Pancreas (tissue), 10 donors: ENCODE data around the gene LSAMP. TPM values are rescaled to one million over a fixed set of nuclear protein-coding genes. Genes with fewer than 3 reads are reported as not detected.

Experiments
- ATAC-seq, 4 donors: fragments of 200-7000 bp; cut with Tn5 transposase; one replicate each; pipeline versions ENCODE4 v1.8.0 to v1.9.1; 2020; ENCODE audit warnings: mild to moderate bottlenecking in 4 of 4, moderate library complexity in 4 of 4
- DNase-seq, 6 donors: peaks; one replicate each; pipeline ENCODE4 v3.0.0-alpha.2; 2020
- FAIRE-seq: peaks from 2 replicates; lab custom pipeline; 2012; peaks lifted over from hg19 to GRCh38; lab: Jason Lieb, UNC
- H3K27ac ChIP-seq, 4 donors: fragments of 200-600 bp; sonication (generic); 1 replicate in 3 of 4; 2 replicates in 1 of 4; pipeline versions ENCODE4 v1.5.0 to v1.8.0; 2020
- H3K27me3 ChIP-seq, 4 donors: fragments of 200-600 bp; one replicate each; pipeline ENCODE4 v1.8.0; 2021
- H3K36me3 ChIP-seq, 3 donors: fragments of 200-600 bp; sonication (generic) in 1 of 3; one replicate each; pipeline versions ENCODE4 v1.5.0 to v1.8.0; 2020 to 2021
- H3K4me1 ChIP-seq, 3 donors: fragments of 200-600 bp; one replicate each; pipeline ENCODE4 v1.8.0; 2021
- H3K4me3 ChIP-seq, 4 donors: fragments of 200-600 bp; sonication (generic) in 2 of 4; one replicate each; pipeline versions ENCODE4 v1.5.0 to v1.8.0; 2020 to 2021
- H3K9me3 ChIP-seq, 4 donors: fragments of 200-600 bp; one replicate each; pipeline ENCODE4 v1.8.0; 2021
- CTCF ChIP-seq, 4 donors: fragments of 200-600 bp; sonication (generic) in 3 of 4; IDR thresholded peaks; one replicate each; pipeline versions ENCODE4 v1.5.0 to v1.8.0; 2021; ENCODE audit warnings: antibody characterized with exemption in 4 of 4
- WGBS, 2 donors: extraction: QIAGEN DNeasy Blood & Tissue Kit; methylation state at CpG; one replicate each; pipeline ENCODE4 v1.1.7; 2013; 5-methylcytosine and 5-hydroxymethylcytosine counted together
- intact Hi-C, 3 donors: fragments of 100-400 bp; cut with DNase I; formaldehyde crosslinking; loops; one replicate each; pipeline versions ENCODE4 v1.11.1 to v1.14.2; 2022
- polyA plus RNA-seq, 2 donors: library from polyadenylated mRNA; stranded (reverse); fragments of 200-250 nt; gene quantifications; one replicate each; pipeline ENCODE4 v1.2.3, GENCODE V29; 2013
- total RNA-seq, 6 donors: library from RNA; stranded (reverse); fragmentation: NEBNext Ultra II Directional in 4 of 6; extraction: Animal tissue kit (Norgen Biotek cat#: 25700) in 4 of 6; gene quantifications; one replicate each; pipeline versions ENCODE4 v1.2.1 to v1.2.4, GENCODE V29; 2021 to 2023
- donor health status: healthy with polysubstance abuse.
- donor health status: DM: no; HTN: no; CAD: no; lungs with moderate emphysema.
- donor health status: DM: no; HTN: no; CAD: no.
- donor health status: control.
- donor health status: control.
- donor health status: Bipolar disorder and iron deficiency.
- donor health status: DM: yes; HTN: yes; CAD: no.
- donor health status: DM: no; HTN: no; CAD: no.
- donor health status: DM: no; HTN: no; CAD: no.
- donor health status: DM: yes; HTN: yes; CAD: no.

The LSAMP gene
- total and polyA plus RNA-seq, 8 donors = 0.51 to 5.5 (median 1.5) TPM

- Histone ChIP-seq H3K36me3 (no peaks in the 10 kb centered on the region), H3K4me1 (peaks cover 5 to 15% (median 7%) of the 10 kb centered on the region in 3 donors), H3K9me3 (no peaks in the 10 kb centered on the region), H3K27me3 (no peaks in the 10 kb centered on the region), H3K4me3 (no peak overlapping the region), H3K27ac (no peak overlapping the region)
- no peak for ATAC-seq
- WGBS, 2 donors = 85 to 94% methylated on average over 1 of the region's 1 CpG
- no peak for DNase-seq
- intact Hi-C loops = no loop called here
- TF ChIP-seq CTCF (IDR thresholded peaks at IDR 0.05) = no peak
- FAIRE-seq = no peak
These were observed 569.8 kb downstream of the LSAMP start for GRCh38 chr3:115875460-115875859.

DNA sequence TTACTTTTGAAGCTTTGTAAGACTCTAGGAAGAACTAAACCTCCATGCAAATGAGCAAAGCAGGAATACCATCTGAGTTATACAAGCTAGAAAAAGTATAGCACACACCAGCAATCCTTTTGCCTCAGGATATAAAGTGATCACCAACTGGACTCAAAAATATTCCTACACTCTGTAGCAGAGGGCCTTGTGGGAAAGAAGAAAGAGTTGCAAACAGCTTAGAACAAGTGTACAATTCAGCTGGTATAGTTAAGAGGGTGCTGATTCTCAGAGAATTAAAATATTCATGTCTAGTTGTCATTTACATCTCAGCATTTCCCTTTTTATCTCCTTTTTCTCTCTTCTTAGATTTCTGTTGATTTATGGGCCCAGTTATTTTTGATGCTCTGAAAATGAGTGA lies 573.6 kb downstream of the LSAMP start:
- H3K27me3 ChIP-seq = peaks cover 0 to 4% (median 0%) of the 10 kb centered on the region in 4 donors
- FAIRE-seq = no peak
- ATAC-seq = no peak
- intact Hi-C loops = no loop called here
- H3K27ac ChIP-seq = no peak overlapping the region
- TF ChIP-seq CTCF (IDR thresholded peaks at IDR 0.05) = no peak
- H3K36me3 ChIP-seq = no peaks in the 10 kb centered on the region
- DNase-seq = no peak
- no peaks in the 10 kb centered on the region for H3K9me3 ChIP-seq
- H3K4me3 ChIP-seq = no peak overlapping the region
- peaks cover 0 to 5% (median 4%) of the 10 kb centered on the region in 3 donors for H3K4me1 ChIP-seq

- H3K27me3 ChIP-seq = peaks cover 0 to 4% (median 0%) of the 10 kb centered on the region in 4 donors
- TF ChIP-seq CTCF (IDR thresholded peaks at IDR 0.05) = no peak
These were observed 580.4 kb downstream of the LSAMP start for GRCh38 chr3:115864911-115865310.

GRCh38 chr3:115862849-115863248 lies 582.4 kb downstream of the LSAMP start:
- Histone ChIP-seq H3K27ac (no peak overlapping the region), H3K9me3 (no peaks in the 10 kb centered on the region), H3K4me3 (no peak overlapping the region), H3K36me3 (no peaks in the 10 kb centered on the region), H3K27me3 (no peaks in the 10 kb centered on the region), H3K4me1 (no peaks in the 10 kb centered on the region)
- DNase-seq = no peak
- no peak for FAIRE-seq
- no peak for ATAC-seq
- 85 to 92% methylated on average over 6 of the region's 6 CpGs for WGBS, 2 donors
- no peak for TF ChIP-seq CTCF (IDR thresholded peaks at IDR 0.05)
- intact Hi-C loops = no loop called here

More at GRCh38 chr3:115864911-115865310, 580.4 kb downstream of the LSAMP start:
- no peak overlapping the region for H3K4me3 ChIP-seq
- H3K9me3 ChIP-seq = no peaks in the 10 kb centered on the region
- no peak for FAIRE-seq
- H3K4me1 ChIP-seq = no peaks in the 10 kb centered on the region
- WGBS, 2 donors = 60% methylated on average over 2 of the region's 2 CpGs
- no peaks in the 10 kb centered on the region for H3K36me3 ChIP-seq
- DNase-seq = no peak
- H3K27ac ChIP-seq = no peak overlapping the region
- intact Hi-C loops = no loop called here
- no peak for ATAC-seq

GRCh38 chr3:115862099-115862498 lies 583.2 kb downstream of the LSAMP start:
- no peak overlapping the region for H3K4me3 ChIP-seq
- 69 to 75% methylated on average over 1 of the region's 1 CpG for WGBS, 2 donors
- FAIRE-seq = no peak
- no peak overlapping the region for H3K27ac ChIP-seq
- H3K36me3 ChIP-seq = no peaks in the 10 kb centered on the region
- no peaks in the 10 kb centered on the region for H3K9me3 ChIP-seq
- TF ChIP-seq CTCF (IDR thresholded peaks at IDR 0.05) = no peak
- intact Hi-C loops = no loop called here
- ATAC-seq = no peak
- no peaks in the 10 kb centered on the region for H3K4me1 ChIP-seq
- H3K27me3 ChIP-seq = no peaks in the 10 kb centered on the region
- no peak for DNase-seq
